HepG2 (cell line): Measurements from ENCODE around the gene TEX101.
"Not testable (repeated sequence)": the region's sequence is repeated elsewhere in the genome, so short reads cannot be mapped to it uniquely, and the experiment has no call there.

Source experiments
- ASH2L ChIP-seq: fragments of 300-600, 200-600 bp; sonication (generic); IDR thresholded peaks from 2 replicates; pipeline ENCODE4 v1.7.0; 2017; ENCODE audit warnings: low read depth, mild to moderate bottlenecking, moderate library complexity, mixed read lengths, low read length; ENCODE audit not compliant: insufficient read length
- ATF6 ChIP-seq: sonication (generic); formaldehyde crosslinking; conservative IDR thresholded peaks from 2 replicates; pipeline ENCODE4 v1.4.0; 2020; ENCODE audit warnings: missing genetic modification reagents
- ATF7-NPFF ChIP-seq: sonication (generic); formaldehyde crosslinking; IDR thresholded peaks from 2 replicates; pipeline ENCODE4 v1.8.1; 2023; ENCODE audit warnings: mild to moderate bottlenecking, low read depth, missing genetic modification reagents, moderate library complexity
- EZH2 ChIP-seq: conservative IDR thresholded peaks from 2 replicates; pipeline ENCODE4 v1.6.1; 2012; ENCODE audit warnings: mild to moderate bottlenecking, low read depth, low read length, moderate library complexity
- TARDBP ChIP-seq: sonication (generic); formaldehyde crosslinking; IDR thresholded peaks from 2 replicates; pipeline ENCODE4 v1.8.0; 2022; ENCODE audit warnings: mild to moderate bottlenecking, missing genetic modification reagents
- ZBTB8A ChIP-seq: sonication (generic); formaldehyde crosslinking; IDR thresholded peaks from 2 replicates; pipeline ENCODE4 v1.4.0; 2020; ENCODE audit warnings: mild to moderate bottlenecking, low read depth, missing genetic modification reagents, borderline replicate concordance
- ZNF569 ChIP-seq: sonication (generic); formaldehyde crosslinking; IDR thresholded peaks from 2 replicates; pipeline ENCODE4 v1.5.0; 2020; ENCODE audit warnings: mild to moderate bottlenecking, missing genetic modification reagents, moderate library complexity, borderline replicate concordance

GRCh38 chr19:43393501-43393900 is 21.2 kb upstream of the TEX101 start:
- TF ChIP-seq TARDBP (CRISPR knock-in tag); ASH2L; ATF6 (CRISPR knock-in tag); ATF7-NPFF (CRISPR knock-in tag); ZBTB8A (CRISPR knock-in tag); EZH2; ZNF569 (CRISPR knock-in tag): not testable (repeated sequence)
